ENCODE data around the gene CCNG2. TPM values are rescaled to one million over a fixed set of nuclear protein-coding genes. Genes with fewer than 3 reads are reported as not detected.

CCNG2 gene
- total and polyA plus RNA-seq, 9 donors = 62.6 to 141 (median 112) TPM

DNA sequence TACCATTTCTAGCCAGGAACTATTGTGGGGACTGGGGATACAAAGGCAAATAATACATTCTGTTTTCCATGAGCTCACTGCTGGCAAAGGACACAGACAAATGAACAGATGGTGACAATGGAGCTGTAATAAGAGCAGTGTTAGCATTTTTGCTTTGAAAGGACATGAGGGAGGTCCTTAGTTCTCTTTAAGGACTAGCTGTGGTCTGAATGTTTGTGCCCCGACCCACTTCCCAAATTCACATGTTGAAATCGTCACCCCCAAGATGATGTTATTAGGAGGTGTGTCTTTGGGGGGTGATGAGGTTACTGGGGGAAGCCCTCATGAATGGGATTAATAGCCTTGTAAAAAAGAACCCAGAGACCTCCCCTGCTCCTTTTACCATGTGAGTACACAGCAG, 30.3 kb downstream of the CCNG2 start:
- Histone ChIP-seq H3K27ac (ENCODE audit: low read length) (no peak overlapping the region), H3K4me1 (ENCODE audit: control insufficient read depth, insufficient read depth, low read length) (peaks cover 29% of the 10 kb centered on the region), H3K36me3 (ENCODE audit: control insufficient read depth, insufficient read depth, low read length) (no peaks in the 10 kb centered on the region), H3K27me3 (ENCODE audit: control insufficient read depth, insufficient read depth, low read length) (no peaks in the 10 kb centered on the region), H3K9me3 (replicated peaks; ENCODE audit: control insufficient read depth, low read depth, low read length) (no peaks in the 10 kb centered on the region), H3K4me3 (ENCODE audit: low read length) (no peak overlapping the region)
- peak; percentile 88 for DNase-seq
- no CpG with 5 or more reads among the region's 2 CpGs for WGBS (ENCODE audit: insufficient coverage)

DNA sequence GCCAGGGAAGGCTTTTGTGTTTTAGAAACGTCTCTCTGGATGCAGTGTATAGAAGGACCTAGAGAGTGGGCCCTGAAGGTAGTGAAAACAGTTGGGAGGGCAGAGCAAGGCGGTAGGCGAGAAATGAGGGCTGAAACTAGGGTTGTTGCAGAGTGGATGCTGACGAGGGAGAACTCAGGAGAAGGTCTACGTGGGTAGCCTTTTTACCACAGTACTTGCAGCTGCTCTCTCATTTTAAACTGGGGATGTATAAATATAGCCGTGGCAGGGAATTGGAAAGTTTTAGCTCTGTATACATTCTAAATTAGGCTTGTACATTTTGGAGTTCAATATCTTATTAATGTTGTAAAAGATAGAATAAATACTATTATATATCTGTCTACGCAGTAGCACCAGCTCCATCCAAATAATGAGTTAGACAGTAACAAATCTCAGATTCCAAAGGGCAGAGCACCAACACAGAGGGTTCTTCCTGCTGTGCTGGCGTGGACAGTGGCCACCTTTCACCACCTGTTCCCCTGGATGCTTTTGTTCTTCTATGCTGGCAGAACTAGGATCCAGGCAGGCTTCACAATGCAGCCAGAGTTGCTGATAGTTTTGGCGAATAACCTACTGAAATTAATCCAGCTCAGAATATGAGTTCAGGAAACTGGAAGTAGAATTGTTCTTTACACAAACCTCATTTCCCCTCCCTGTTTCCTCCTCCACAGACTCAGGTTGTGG, 31.7 kb downstream of the CCNG2 start:
- Histone ChIP-seq H3K4me1 (ENCODE audit: control insufficient read depth, insufficient read depth, low read length) (peaks cover 29% of the 10 kb centered on the region), H3K4me3 (ENCODE audit: low read length) (no peak overlapping the region), H3K36me3 (ENCODE audit: control insufficient read depth, insufficient read depth, low read length) (no peaks in the 10 kb centered on the region), H3K9me3 (replicated peaks; ENCODE audit: control insufficient read depth, low read depth, low read length) (no peaks in the 10 kb centered on the region), H3K27me3 (ENCODE audit: control insufficient read depth, insufficient read depth, low read length) (no peaks in the 10 kb centered on the region), H3K27ac (ENCODE audit: low read length) (peak overlapping the region; percentile 63)
- peak; percentile 56 for DNase-seq
- WGBS (ENCODE audit: insufficient coverage) = 42% methylated on average over 5 of the region's 9 CpGs

DNA sequence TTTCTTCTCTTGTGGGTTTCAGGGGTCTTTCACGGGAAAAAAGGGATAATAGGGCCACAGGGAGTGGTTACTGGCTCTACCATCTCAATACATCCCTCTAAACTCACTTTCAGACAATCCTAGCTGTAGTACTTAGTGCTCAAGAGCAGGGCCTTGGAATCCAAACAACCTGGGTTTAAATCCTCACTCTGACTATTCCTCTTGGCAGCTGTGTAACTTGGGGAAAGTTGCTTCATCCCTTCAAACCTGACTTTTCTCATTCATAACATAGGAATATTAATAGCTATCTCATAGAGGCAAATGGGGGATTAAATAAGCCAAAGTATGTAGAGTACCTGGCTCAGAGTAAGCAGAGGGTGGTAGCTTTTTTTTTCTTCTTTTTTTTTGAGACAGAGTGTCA, 32.4 kb downstream of the CCNG2 start:
- Histone ChIP-seq H3K27me3 (ENCODE audit: control insufficient read depth, insufficient read depth, low read length) (no peaks in the 10 kb centered on the region), H3K9me3 (replicated peaks; ENCODE audit: control insufficient read depth, low read depth, low read length) (no peaks in the 10 kb centered on the region), H3K36me3 (ENCODE audit: control insufficient read depth, insufficient read depth, low read length) (no peaks in the 10 kb centered on the region), H3K27ac (ENCODE audit: low read length) (peak overlapping the region; percentile 63), H3K4me1 (ENCODE audit: control insufficient read depth, insufficient read depth, low read length) (peaks cover 29% of the 10 kb centered on the region), H3K4me3 (ENCODE audit: low read length) (no peak overlapping the region)
- no CpG with 5 or more reads among the region's 1 CpG for WGBS (ENCODE audit: insufficient coverage)
- no peak for DNase-seq

DNA sequence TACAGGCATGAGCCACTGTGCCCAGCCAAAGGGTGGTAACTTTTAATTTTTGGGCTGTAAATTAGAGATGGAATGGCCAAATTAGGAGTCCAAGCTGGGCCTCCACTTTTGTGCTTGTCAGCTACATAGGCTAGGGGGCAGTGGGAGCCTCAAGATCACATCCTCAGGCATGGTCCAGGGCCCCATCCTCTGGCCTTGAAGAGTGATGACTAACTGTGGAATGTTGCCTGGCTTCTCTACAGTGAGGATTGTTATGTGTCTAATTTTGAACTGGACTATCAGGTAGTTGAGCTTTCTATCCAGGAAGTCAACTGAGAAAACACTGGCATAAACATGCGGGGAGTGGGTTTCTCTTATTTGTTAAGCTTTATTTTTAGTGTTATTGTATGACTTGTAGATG, 33.0 kb downstream of the CCNG2 start:
- WGBS (ENCODE audit: insufficient coverage) = no CpG with 5 or more reads among the region's 1 CpG
- H3K27ac ChIP-seq (ENCODE audit: low read length) = no peak overlapping the region
- H3K4me1 ChIP-seq (ENCODE audit: control insufficient read depth, insufficient read depth, low read length) = peaks cover 29% of the 10 kb centered on the region
- no peak overlapping the region for H3K4me3 ChIP-seq (ENCODE audit: low read length)
- H3K36me3 ChIP-seq (ENCODE audit: control insufficient read depth, insufficient read depth, low read length) = no peaks in the 10 kb centered on the region
- no peaks in the 10 kb centered on the region for H3K27me3 ChIP-seq (ENCODE audit: control insufficient read depth, insufficient read depth, low read length)
- no peak for DNase-seq
- H3K9me3 ChIP-seq (replicated peaks; ENCODE audit: control insufficient read depth, low read depth, low read length) = no peaks in the 10 kb centered on the region

DNA sequence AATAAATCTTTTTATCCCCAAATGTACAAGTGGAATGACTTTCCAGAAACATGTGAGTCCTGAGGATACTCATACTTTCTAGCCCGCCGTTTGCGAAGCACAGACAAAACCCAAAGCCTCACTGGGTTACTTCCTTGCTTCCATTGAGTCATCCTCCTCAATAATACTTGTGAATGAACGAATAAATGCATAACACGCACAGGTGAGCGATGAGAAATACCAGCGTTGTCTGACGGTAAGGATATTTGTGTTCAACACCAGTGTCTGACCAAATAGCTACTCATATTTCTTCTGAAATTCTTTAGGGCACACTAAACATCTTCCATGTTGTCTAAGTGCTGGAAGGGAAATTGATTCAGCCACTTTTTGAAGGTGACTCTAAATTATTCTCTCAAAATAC, 36.0 kb downstream of the CCNG2 start:
- Histone ChIP-seq H3K36me3 (ENCODE audit: control insufficient read depth, insufficient read depth, low read length) (no peaks in the 10 kb centered on the region), H3K27me3 (ENCODE audit: control insufficient read depth, insufficient read depth, low read length) (no peaks in the 10 kb centered on the region), H3K4me1 (ENCODE audit: control insufficient read depth, insufficient read depth, low read length) (peaks cover 32% of the 10 kb centered on the region), H3K9me3 (replicated peaks; ENCODE audit: control insufficient read depth, low read depth, low read length) (no peaks in the 10 kb centered on the region), H3K4me3 (ENCODE audit: low read length) (no peak overlapping the region), H3K27ac (ENCODE audit: low read length) (no peak overlapping the region)
- no peak for DNase-seq
- no CpG with 5 or more reads among the region's 8 CpGs for WGBS (ENCODE audit: insufficient coverage)

DNA sequence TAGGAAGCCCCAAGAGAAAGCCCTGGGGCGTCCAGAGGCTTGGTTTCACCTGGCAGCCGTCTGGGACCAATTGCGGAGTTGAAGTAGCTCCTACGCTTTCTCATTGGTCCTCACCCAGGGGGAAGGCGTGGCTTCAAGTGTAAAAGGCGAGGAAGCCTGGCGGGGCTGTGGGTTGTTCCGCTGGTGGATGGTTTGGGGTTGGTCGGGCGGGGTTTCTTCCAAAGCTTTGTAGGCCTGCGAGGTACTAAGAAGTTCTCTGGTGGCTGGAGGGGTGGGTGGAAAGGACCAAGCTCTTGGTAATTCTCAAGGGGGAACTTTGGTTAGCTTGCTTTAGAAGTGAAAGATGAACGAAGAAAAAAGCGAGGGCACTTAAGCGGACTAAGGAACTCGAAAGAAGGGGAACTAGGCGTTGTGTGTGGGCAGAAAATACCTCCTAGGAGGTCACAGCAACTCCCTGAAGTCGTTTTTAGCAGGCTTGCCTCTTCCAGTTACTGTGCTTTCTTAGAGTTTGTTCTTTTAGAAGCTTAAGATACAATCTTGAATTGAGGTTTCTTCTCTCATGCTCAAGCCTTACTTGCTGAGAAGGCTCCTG, 36.6 kb downstream of the CCNG2 start:
- Histone ChIP-seq H3K36me3 (ENCODE audit: control insufficient read depth, insufficient read depth, low read length) (no peaks in the 10 kb centered on the region), H3K9me3 (replicated peaks; ENCODE audit: control insufficient read depth, low read depth, low read length) (no peaks in the 10 kb centered on the region), H3K4me1 (ENCODE audit: control insufficient read depth, insufficient read depth, low read length) (peaks cover 26% of the 10 kb centered on the region), H3K27ac (ENCODE audit: low read length) (no peak overlapping the region), H3K4me3 (ENCODE audit: low read length) (no peak overlapping the region), H3K27me3 (ENCODE audit: control insufficient read depth, insufficient read depth, low read length) (no peaks in the 10 kb centered on the region)
- peak; percentile 46 for DNase-seq
- WGBS (ENCODE audit: insufficient coverage) = 61% methylated on average over 16 of the region's 17 CpGs

DNA sequence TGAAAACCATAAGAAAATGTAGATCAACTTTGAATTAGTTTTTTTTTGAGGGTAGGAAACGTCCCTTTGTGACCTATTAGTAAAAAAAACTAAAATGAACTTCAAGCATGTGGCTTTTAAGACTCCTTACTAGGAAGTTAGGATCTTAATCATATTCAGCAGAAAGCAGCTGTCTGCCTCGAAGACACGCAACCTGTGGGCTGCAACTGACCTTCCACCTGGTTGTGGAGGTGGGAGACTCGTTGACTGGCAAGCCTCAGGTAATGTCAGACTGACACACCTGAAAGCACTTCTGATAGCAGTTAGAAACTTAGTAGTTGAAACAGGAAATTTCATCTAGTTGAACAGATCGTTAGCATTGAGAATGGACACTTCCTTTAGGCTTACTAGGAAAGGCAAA, 37.4 kb downstream of the CCNG2 start:
- Histone ChIP-seq H3K4me1 (ENCODE audit: control insufficient read depth, insufficient read depth, low read length) (peaks cover 19% of the 10 kb centered on the region), H3K27me3 (ENCODE audit: control insufficient read depth, insufficient read depth, low read length) (no peaks in the 10 kb centered on the region), H3K9me3 (replicated peaks; ENCODE audit: control insufficient read depth, low read depth, low read length) (no peaks in the 10 kb centered on the region), H3K36me3 (ENCODE audit: control insufficient read depth, insufficient read depth, low read length) (no peaks in the 10 kb centered on the region), H3K4me3 (ENCODE audit: low read length) (no peak overlapping the region), H3K27ac (ENCODE audit: low read length) (no peak overlapping the region)
- 62% methylated on average over 3 of the region's 5 CpGs for WGBS (ENCODE audit: insufficient coverage)
- no peak for DNase-seq

DNA sequence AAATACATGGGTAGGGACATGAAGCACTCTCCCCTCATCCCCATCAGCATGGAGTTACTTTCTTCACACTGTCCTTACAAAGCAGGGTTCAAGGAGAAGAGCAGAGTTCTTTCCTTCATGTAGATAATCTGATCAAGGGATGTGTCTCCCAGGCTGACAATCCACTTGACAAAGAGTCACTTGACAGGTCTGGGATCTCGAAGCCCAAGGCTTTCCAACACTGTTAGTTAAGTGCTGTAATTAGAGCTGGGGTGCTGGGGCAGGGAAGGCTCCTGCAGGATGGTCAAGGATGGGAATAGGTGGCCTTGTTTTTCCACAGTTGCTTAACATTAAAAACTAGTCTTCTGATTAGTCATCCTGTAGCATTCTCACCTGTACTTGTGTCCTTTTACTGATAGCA, 38.0 kb downstream of the CCNG2 start:
- WGBS (ENCODE audit: insufficient coverage) = 60% methylated on average over 1 of the region's 1 CpG
- Histone ChIP-seq H3K27me3 (ENCODE audit: control insufficient read depth, insufficient read depth, low read length) (no peaks in the 10 kb centered on the region), H3K36me3 (ENCODE audit: control insufficient read depth, insufficient read depth, low read length) (no peaks in the 10 kb centered on the region), H3K9me3 (replicated peaks; ENCODE audit: control insufficient read depth, low read depth, low read length) (no peaks in the 10 kb centered on the region), H3K4me1 (ENCODE audit: control insufficient read depth, insufficient read depth, low read length) (peaks cover 20% of the 10 kb centered on the region), H3K27ac (ENCODE audit: low read length) (no peak overlapping the region), H3K4me3 (ENCODE audit: low read length) (no peak overlapping the region)
- DNase-seq = no peak

DNA sequence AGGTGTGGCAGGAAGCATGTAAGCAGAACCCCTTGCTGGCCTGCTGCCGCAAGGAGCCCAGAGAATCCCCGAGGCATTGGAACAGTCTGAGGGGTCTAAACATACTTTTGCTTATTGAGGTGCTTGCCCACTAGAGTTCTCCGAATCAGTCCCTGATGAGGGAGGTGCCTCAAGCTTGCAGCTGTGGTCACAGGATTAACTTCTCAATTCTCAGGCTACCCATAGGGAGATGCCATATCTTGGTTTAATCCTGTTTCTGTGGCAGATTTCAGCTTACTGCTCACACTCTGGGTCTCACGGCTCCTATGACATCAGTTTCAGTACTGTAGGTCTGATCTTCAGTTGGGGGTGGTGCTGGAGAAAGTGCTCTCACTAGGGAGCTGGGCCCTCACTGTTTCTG, 39.9 kb downstream of the CCNG2 start:
- Histone ChIP-seq H3K4me1 (ENCODE audit: control insufficient read depth, insufficient read depth, low read length) (peaks cover 18% of the 10 kb centered on the region), H3K27me3 (ENCODE audit: control insufficient read depth, insufficient read depth, low read length) (no peaks in the 10 kb centered on the region), H3K9me3 (replicated peaks; ENCODE audit: control insufficient read depth, low read depth, low read length) (no peaks in the 10 kb centered on the region), H3K36me3 (ENCODE audit: control insufficient read depth, insufficient read depth, low read length) (no peaks in the 10 kb centered on the region), H3K27ac (ENCODE audit: low read length) (no peak overlapping the region), H3K4me3 (ENCODE audit: low read length) (no peak overlapping the region)
- DNase-seq = peak; percentile 65
- WGBS (ENCODE audit: insufficient coverage) = 68% methylated on average over 2 of the region's 4 CpGs

DNA sequence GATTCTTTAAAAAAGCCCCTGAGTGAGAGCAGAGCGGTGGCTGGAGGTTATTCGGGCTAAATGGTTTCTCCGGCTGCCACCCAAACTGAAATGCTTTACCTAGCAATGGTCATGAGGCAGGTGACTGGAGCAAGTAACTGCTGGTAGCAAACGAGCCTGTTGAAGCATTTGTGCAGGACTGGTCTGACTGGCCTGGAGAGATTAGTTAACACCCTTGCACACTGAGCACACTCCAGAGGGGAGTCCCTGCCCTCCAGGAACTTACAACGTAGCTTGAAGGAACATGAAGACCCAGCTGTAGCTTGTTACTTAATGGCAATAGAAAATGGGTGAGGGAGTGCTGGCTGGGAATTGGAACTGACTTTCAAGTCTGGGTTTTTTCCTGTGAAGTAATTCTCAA, 40.4 kb downstream of the CCNG2 start:
- 80% methylated on average over 1 of the region's 5 CpGs for WGBS (ENCODE audit: insufficient coverage)
- Histone ChIP-seq H3K4me3 (ENCODE audit: low read length) (no peak overlapping the region), H3K27ac (ENCODE audit: low read length) (no peak overlapping the region), H3K4me1 (ENCODE audit: control insufficient read depth, insufficient read depth, low read length) (peaks cover 18% of the 10 kb centered on the region), H3K27me3 (ENCODE audit: control insufficient read depth, insufficient read depth, low read length) (no peaks in the 10 kb centered on the region), H3K9me3 (replicated peaks; ENCODE audit: control insufficient read depth, low read depth, low read length) (no peaks in the 10 kb centered on the region), H3K36me3 (ENCODE audit: control insufficient read depth, insufficient read depth, low read length) (no peaks in the 10 kb centered on the region)
- no peak for DNase-seq

Data from muscle of leg (tissue), 11 donors.